Tibial artery (tissue), 4 donors: Measurements from ENCODE around the gene KRT33A.

Source experiments
- DNase-seq, 2 donors: peaks; one replicate each; pipeline ENCODE4 v3.0.0-alpha.2; 2019
- H3K27ac ChIP-seq, 2 donors: fragments of 200-600 bp; sonication (generic) in 1 of 2; 1 replicate in 1 of 2; 2 replicates in 1 of 2; pipeline ENCODE4 v1.5.1; 2018 to 2019; ENCODE audit warnings: mild to moderate bottlenecking in 1 of 2
- H3K27me3 ChIP-seq, 2 donors: fragments of 200-600 bp; sonication (generic) in 1 of 2; one replicate each; pipeline versions ENCODE4 v1.5.1 to v1.6.0; 2016 to 2019
- H3K36me3 ChIP-seq, 3 donors: fragments of 200-600 bp; sonication (generic) in 2 of 3; one replicate each; pipeline ENCODE4 v1.5.1; 2016 to 2019; ENCODE audit warnings: mild to moderate bottlenecking in 2 of 3
- H3K4me1 ChIP-seq, 4 donors: fragments of 200-600 bp; sonication (generic) in 2 of 4; 1 replicate in 3 of 4; 2 replicates in 1 of 4; pipeline ENCODE4 v1.5.1; 2016 to 2019
- H3K4me3 ChIP-seq, 2 donors: fragments of 200-600 bp; sonication (generic) in 1 of 2; 1 replicate in 1 of 2; 2 replicates in 1 of 2; pipeline ENCODE4 v1.5.1; 2018 to 2019; ENCODE audit warnings: mild to moderate bottlenecking in 2 of 2
- H3K9me3 ChIP-seq, 3 donors: fragments of 200-600 bp; sonication (generic) in 1 of 3; one replicate each; pipeline ENCODE4 v1.5.1; 2016 to 2019
- CTCF ChIP-seq, 2 experiments: fragments of 200-600 bp in 1 of 2; fragments of 450-650 bp in 1 of 2; IDR thresholded peaks; one replicate each; pipeline ENCODE4 v1.5.1; 2017 to 2019; ENCODE audit warnings: antibody characterized with exemption in 2 of 2, mild to moderate bottlenecking in 1 of 2, moderate library complexity in 1 of 2
- intact Hi-C: fragments of 100-400 bp; cut with DNase I; formaldehyde crosslinking; loops from one replicate; pipeline ENCODE4 v1.15.0; 2023; ENCODE audit warnings: low total_unique reads

Gene KRT33A

DNA sequence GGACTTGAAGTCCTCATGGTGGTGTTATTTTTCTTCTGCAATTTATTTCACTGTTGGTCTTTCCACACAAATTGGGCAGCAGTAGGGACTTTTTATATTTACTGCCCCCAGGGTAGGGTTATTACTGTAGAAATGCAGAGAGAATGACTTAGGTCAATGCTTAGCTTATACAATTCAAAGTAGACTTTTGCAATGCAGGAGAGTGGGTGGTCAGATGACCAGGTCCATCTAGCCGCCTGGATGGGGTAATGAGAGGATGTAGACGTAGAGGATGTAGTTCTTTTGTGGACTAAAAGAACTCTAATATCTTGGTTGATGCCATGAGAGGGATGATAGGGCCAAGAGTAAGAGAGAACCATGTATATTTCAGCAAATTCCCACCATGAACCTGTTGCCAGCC lies 32.4 kb downstream of the KRT33A start:
- Histone ChIP-seq H3K4me3 (no peak overlapping the region), H3K4me1 (no peaks in the 10 kb centered on the region), H3K36me3 (no peaks in the 10 kb centered on the region), H3K27me3 (peaks cover 0 to 13% of the 10 kb centered on the region in 2 donors), H3K9me3 (no peaks in the 10 kb centered on the region), H3K27ac (no peak overlapping the region)
- intact Hi-C loops, result no loop called here
- DNase-seq, result no peak
- TF ChIP-seq CTCF (IDR thresholded peaks at IDR 0.05), result no peak

DNA sequence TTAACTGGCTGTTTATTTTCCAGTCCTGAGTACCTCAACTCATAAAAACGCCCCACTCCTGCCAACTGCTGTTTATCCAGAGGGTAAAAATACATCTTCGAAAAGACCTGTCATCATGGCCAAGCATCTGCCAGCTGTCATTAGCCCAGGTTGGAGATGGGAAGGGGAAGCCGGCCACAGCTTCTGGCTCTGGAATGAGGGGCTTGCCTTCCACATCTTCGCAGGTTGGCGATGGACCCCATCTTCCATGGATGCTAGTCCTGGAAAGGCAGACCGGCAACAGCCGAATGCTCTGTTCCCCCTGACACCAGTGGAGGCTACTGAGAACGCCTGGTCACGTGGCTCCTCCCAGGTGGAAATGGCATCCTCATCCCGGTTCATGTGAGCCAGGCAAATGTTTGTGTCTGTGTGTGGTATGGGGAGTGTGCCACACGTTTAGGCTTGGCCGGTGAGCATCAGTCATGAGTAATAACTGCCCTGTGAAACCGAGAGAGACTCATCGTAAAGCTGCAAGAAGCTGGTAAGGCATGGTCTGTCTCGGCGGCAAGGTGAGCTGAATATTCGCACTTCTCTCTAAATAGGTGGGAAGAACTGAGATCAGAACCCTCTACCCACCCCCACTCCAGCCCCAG lies 34.7 kb downstream of the KRT33A start:
- Histone ChIP-seq H3K27ac (no peak overlapping the region), H3K36me3 (no peaks in the 10 kb centered on the region), H3K27me3 (peaks cover 0 to 13% of the 10 kb centered on the region in 2 donors), H3K4me1 (no peaks in the 10 kb centered on the region), H3K9me3 (no peaks in the 10 kb centered on the region), H3K4me3 (no peak overlapping the region)
- TF ChIP-seq CTCF (IDR thresholded peaks at IDR 0.05), result no peak
- no peak for DNase-seq
- intact Hi-C loops, result no loop called here

DNA sequence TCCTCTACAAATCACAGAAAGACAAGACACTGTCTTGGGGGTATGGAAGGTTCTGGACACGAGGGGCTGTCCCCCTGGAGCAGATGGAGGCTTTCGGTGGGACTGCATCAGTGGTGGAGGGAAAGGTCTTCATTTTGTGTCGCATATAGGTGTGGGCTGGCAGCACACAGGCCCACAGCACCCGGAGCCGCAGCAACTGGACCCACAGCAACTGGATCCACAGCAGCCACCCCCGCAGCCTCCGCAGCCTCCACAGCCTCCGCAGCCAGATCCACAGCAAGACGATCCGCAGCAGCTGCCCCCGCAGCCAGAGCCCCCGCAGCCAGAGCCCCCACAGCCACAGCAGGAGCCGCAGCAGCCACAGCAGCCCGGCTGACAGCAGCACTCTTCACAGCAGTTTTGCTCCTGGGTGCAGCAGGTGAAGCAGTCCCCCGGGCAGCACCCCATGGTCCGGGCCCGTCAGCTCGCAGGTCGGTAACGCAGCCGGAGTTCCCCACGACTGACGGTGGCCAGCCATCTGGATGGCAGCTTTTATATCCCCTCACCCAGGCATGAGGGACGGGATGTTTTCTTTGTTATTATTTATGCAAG lies 35.3 kb downstream of the KRT33A start, which contains the start of gene KRTAP17-1:
Gene KRTAP17-1 (minus strand): TSS at position 507 of the 591 bp plus-strand sequence. CDS start 60 bp downstream, at position 447.
- TF ChIP-seq CTCF (IDR thresholded peaks at IDR 0.05), result no peak
- intact Hi-C loops, result no loop called here
- no peaks in the 10 kb centered on the region for H3K36me3 ChIP-seq
- no peaks in the 10 kb centered on the region for H3K4me1 ChIP-seq
- no peak for DNase-seq
- no peak within 1 kb of the TSS for H3K4me3 ChIP-seq
- H3K27me3 ChIP-seq, result peaks cover 0 to 13% of the 10 kb centered on the region in 2 donors
- H3K9me3 ChIP-seq, result no peaks in the 10 kb centered on the region
- H3K27ac ChIP-seq, result no peak within 1 kb of the TSS

DNA sequence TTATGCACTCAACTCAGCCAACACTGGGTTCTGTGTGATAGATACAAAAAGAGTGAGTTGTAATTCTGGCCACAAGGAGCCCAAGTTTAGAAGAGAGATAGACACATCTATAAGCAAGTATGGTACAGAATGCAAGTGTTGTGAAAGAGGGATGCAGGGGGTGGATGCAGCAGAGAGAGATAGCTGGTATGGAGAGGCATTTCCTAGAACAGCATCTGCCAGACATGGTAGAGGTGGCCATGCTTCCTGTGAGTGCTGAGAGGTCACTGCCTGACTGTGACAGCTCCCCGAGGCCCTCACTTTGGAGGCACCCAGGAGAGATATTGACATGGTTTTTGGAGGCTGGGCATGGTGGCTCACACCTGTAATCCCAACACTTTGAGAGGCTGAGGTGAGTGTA lies 39.5 kb downstream of the KRT33A start:
- Histone ChIP-seq H3K27ac (no peak overlapping the region), H3K9me3 (no peaks in the 10 kb centered on the region), H3K4me1 (peaks cover 0 to 8% (median 0%) of the 10 kb centered on the region in 4 donors), H3K4me3 (no peak overlapping the region), H3K36me3 (no peaks in the 10 kb centered on the region), H3K27me3 (peaks cover 0 to 29% of the 10 kb centered on the region in 2 donors)
- intact Hi-C loops, result no loop called here
- no peak for TF ChIP-seq CTCF (IDR thresholded peaks at IDR 0.05)
- no peak for DNase-seq

GRCh38 chr17:41308918-41309359 lies 41.7 kb downstream of the KRT33A start, which contains the start of gene KRTAP16-1:
TSS of gene KRTAP16-1 (minus strand) at chr17:41309309. CDS start at chr17:41309253, 56 bp downstream.
- H3K4me1 ChIP-seq, result peaks cover 0 to 8% (median 0%) of the 10 kb centered on the region in 4 donors
- H3K27me3 ChIP-seq, result peaks cover 0 to 16% of the 10 kb centered on the region in 2 donors
- H3K4me3 ChIP-seq, result no peak within 1 kb of the TSS
- no peak for DNase-seq
- no peak within 1 kb of the TSS for H3K27ac ChIP-seq
- intact Hi-C loops, result no loop called here
- H3K36me3 ChIP-seq, result no peaks in the 10 kb centered on the region
- no peaks in the 10 kb centered on the region for H3K9me3 ChIP-seq
- no peak for TF ChIP-seq CTCF (IDR thresholded peaks at IDR 0.05)
